Heart left ventricle (tissue), 13 donors: ENCODE data around the gene ARAP1.

Source experiments
- POLR2A ChIP-seq, 2 donors: fragments of 450-650 bp; IDR thresholded peaks; one replicate each; pipeline ENCODE4 v1.6.1; 2017; ENCODE audit warnings: antibody characterized with exemption in 2 of 2, mild to moderate bottlenecking in 2 of 2, moderate library complexity in 2 of 2
- TF ChIP-seq, protein P1 (sequence below), 12 donors: fragments of 200-600 bp; sonication (generic) in 4 of 12; IDR thresholded peaks; one replicate each; pipeline versions ENCODE4 v1.5.0 to v1.8.0; 2018 to 2022; ENCODE audit warnings: antibody characterized with exemption in 12 of 12, mild to moderate bottlenecking in 5 of 12
- donor health status: ischemic (EF 13 %, LVEDD 7.1; RV severe dilation, severe dysfunction).
- donor health status: DM: no; HTN: yes; CAD: no.
- donor health status: DM: no; HTN: no; CAD: no.
- donor health status: ischemic (EF 25% LVEDD 6.9; RV normal size, moderate dysfunction).
- donor health status: ischemic (EF 25% LVEDD 5.7; RV mildly dilated, moderate dysfunction).
- donor health status: ischemic (EF 35%, LVEDD 5.7; RV mildly dilated, moderate dysfunction).
- donor health status: nonischemic (EF 11% LVEDD 7.7; RV severe dilation, severe dysfunction).
- donor health status: DM: yes; HTN: yes; CAD: no.
- donor health status: PGD.
- donor health status: ischemic (EF 29% LVEDD 5.4; RV normal size, mild dysfunction).
- donor health status: nonischemic (EF 23%, LVEDD 6.1; RV moderate dilation, normal function).

DNA sequence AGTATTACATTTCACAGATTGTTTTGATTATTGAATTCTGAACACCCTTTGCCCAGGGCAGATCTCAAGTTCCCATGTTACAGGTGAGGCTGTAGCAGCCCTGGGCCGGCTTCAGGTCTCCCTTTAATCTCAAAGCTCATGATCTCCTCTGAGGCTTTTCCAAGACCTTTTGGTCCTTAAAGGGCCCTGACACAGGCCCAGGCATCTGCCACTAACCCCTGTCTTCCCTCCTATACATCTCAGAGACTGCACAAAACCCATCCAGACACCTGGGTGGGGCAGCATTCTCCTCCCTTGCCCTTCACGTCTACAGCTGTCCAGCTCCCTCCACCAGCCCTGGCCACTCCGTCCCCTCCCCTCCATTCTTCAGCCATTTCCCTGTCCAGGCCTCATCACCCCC, 115.8 kb downstream of the ARAP1 start:
- TF ChIP-seq, protein P1, sequence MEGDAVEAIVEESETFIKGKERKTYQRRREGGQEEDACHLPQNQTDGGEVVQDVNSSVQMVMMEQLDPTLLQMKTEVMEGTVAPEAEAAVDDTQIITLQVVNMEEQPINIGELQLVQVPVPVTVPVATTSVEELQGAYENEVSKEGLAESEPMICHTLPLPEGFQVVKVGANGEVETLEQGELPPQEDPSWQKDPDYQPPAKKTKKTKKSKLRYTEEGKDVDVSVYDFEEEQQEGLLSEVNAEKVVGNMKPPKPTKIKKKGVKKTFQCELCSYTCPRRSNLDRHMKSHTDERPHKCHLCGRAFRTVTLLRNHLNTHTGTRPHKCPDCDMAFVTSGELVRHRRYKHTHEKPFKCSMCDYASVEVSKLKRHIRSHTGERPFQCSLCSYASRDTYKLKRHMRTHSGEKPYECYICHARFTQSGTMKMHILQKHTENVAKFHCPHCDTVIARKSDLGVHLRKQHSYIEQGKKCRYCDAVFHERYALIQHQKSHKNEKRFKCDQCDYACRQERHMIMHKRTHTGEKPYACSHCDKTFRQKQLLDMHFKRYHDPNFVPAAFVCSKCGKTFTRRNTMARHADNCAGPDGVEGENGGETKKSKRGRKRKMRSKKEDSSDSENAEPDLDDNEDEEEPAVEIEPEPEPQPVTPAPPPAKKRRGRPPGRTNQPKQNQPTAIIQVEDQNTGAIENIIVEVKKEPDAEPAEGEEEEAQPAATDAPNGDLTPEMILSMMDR (IDR thresholded peaks at IDR 0.05) = no peak
- no peak for TF ChIP-seq POLR2A (IDR thresholded peaks at IDR 0.05)
